ENCODE results near the gene INTS1. TPM values are rescaled to one million over a fixed set of nuclear protein-coding genes. Genes with fewer than 3 reads are reported as not detected.

The INTS1 gene
- total and polyA plus RNA-seq, 2 experiments from 2014 or later: 35.1 to 111 TPM

DNA sequence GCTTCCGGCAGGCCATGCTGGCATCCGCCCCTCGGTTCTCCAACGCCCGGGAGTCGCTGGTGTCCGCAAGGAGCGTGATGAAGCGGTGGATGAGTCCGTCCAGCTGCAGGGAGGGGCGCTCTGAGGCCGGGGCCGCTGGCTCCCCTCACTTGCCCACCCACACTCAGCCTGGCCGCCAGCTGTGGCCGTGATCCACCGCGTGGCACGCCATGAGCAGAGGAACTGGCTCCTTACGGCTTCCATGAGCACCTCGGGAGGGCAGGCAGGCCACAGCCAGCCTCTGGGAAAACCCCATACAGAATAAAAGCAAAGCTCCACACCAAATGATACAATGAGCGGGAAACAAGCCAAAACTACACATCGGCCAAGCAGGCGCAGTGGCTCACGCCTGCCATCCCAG lies 29.5 kb downstream of the INTS1 start:
- Histone ChIP-seq H3K79me2 (replicated peaks; ENCODE audit: insufficient read depth) (no peaks in the 10 kb centered on the region; the same call in 1 of the 2 replicates), H3K4me1 (ENCODE audit: insufficient read depth) (no peaks in the 10 kb centered on the region), H2AFZ (no peak overlapping the region), H4K20me1 (replicated peaks; ENCODE audit: insufficient read depth) (no peaks in the 10 kb centered on the region; the same call in 1 of the 2 replicates), H3K27me3 (ENCODE audit: insufficient read depth) (no peaks in the 10 kb centered on the region), H3K9me2 (ENCODE audit: insufficient read depth) (no peaks in the 10 kb centered on the region), H3K27ac (ENCODE audit: low read depth) (no peak overlapping the region), H3F3A (replicated peaks; ENCODE audit: low read depth) (0 out of 2 replicates have a peak, but pooled peaks cover 2% of the 10 kb centered on the region), H3K4me2 (no peak overlapping the region), H3K36me3 (ENCODE audit: insufficient read depth) (no peaks in the 10 kb centered on the region), H3K4me3 (no peak overlapping the region)
- no peak for ATAC-seq
- Mint-ChIP-seq H3K36me3 (ENCODE audit: low read depth) (peaks cover 15% of the 10 kb centered on the region), H3K27me3 (ENCODE audit: insufficient read depth, low read depth, poor library complexity) (peaks cover 2% of the 10 kb centered on the region), H3K4me3 (no peak overlapping the region), H3K4me1 (no peaks in the 10 kb centered on the region), H3K9me3 (no peaks in the 10 kb centered on the region), H3K27ac (no peak overlapping the region)
- no peak for DNase-seq (ENCODE audit: low spot score)
- TF ChIP-seq, protein P1, sequence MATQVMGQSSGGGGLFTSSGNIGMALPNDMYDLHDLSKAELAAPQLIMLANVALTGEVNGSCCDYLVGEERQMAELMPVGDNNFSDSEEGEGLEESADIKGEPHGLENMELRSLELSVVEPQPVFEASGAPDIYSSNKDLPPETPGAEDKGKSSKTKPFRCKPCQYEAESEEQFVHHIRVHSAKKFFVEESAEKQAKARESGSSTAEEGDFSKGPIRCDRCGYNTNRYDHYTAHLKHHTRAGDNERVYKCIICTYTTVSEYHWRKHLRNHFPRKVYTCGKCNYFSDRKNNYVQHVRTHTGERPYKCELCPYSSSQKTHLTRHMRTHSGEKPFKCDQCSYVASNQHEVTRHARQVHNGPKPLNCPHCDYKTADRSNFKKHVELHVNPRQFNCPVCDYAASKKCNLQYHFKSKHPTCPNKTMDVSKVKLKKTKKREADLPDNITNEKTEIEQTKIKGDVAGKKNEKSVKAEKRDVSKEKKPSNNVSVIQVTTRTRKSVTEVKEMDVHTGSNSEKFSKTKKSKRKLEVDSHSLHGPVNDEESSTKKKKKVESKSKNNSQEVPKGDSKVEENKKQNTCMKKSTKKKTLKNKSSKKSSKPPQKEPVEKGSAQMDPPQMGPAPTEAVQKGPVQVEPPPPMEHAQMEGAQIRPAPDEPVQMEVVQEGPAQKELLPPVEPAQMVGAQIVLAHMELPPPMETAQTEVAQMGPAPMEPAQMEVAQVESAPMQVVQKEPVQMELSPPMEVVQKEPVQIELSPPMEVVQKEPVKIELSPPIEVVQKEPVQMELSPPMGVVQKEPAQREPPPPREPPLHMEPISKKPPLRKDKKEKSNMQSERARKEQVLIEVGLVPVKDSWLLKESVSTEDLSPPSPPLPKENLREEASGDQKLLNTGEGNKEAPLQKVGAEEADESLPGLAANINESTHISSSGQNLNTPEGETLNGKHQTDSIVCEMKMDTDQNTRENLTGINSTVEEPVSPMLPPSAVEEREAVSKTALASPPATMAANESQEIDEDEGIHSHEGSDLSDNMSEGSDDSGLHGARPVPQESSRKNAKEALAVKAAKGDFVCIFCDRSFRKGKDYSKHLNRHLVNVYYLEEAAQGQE (IDR thresholded peaks at IDR 0.05; ENCODE audit: unreplicated experiment): no peak
- TF ChIP-seq, protein P2, sequence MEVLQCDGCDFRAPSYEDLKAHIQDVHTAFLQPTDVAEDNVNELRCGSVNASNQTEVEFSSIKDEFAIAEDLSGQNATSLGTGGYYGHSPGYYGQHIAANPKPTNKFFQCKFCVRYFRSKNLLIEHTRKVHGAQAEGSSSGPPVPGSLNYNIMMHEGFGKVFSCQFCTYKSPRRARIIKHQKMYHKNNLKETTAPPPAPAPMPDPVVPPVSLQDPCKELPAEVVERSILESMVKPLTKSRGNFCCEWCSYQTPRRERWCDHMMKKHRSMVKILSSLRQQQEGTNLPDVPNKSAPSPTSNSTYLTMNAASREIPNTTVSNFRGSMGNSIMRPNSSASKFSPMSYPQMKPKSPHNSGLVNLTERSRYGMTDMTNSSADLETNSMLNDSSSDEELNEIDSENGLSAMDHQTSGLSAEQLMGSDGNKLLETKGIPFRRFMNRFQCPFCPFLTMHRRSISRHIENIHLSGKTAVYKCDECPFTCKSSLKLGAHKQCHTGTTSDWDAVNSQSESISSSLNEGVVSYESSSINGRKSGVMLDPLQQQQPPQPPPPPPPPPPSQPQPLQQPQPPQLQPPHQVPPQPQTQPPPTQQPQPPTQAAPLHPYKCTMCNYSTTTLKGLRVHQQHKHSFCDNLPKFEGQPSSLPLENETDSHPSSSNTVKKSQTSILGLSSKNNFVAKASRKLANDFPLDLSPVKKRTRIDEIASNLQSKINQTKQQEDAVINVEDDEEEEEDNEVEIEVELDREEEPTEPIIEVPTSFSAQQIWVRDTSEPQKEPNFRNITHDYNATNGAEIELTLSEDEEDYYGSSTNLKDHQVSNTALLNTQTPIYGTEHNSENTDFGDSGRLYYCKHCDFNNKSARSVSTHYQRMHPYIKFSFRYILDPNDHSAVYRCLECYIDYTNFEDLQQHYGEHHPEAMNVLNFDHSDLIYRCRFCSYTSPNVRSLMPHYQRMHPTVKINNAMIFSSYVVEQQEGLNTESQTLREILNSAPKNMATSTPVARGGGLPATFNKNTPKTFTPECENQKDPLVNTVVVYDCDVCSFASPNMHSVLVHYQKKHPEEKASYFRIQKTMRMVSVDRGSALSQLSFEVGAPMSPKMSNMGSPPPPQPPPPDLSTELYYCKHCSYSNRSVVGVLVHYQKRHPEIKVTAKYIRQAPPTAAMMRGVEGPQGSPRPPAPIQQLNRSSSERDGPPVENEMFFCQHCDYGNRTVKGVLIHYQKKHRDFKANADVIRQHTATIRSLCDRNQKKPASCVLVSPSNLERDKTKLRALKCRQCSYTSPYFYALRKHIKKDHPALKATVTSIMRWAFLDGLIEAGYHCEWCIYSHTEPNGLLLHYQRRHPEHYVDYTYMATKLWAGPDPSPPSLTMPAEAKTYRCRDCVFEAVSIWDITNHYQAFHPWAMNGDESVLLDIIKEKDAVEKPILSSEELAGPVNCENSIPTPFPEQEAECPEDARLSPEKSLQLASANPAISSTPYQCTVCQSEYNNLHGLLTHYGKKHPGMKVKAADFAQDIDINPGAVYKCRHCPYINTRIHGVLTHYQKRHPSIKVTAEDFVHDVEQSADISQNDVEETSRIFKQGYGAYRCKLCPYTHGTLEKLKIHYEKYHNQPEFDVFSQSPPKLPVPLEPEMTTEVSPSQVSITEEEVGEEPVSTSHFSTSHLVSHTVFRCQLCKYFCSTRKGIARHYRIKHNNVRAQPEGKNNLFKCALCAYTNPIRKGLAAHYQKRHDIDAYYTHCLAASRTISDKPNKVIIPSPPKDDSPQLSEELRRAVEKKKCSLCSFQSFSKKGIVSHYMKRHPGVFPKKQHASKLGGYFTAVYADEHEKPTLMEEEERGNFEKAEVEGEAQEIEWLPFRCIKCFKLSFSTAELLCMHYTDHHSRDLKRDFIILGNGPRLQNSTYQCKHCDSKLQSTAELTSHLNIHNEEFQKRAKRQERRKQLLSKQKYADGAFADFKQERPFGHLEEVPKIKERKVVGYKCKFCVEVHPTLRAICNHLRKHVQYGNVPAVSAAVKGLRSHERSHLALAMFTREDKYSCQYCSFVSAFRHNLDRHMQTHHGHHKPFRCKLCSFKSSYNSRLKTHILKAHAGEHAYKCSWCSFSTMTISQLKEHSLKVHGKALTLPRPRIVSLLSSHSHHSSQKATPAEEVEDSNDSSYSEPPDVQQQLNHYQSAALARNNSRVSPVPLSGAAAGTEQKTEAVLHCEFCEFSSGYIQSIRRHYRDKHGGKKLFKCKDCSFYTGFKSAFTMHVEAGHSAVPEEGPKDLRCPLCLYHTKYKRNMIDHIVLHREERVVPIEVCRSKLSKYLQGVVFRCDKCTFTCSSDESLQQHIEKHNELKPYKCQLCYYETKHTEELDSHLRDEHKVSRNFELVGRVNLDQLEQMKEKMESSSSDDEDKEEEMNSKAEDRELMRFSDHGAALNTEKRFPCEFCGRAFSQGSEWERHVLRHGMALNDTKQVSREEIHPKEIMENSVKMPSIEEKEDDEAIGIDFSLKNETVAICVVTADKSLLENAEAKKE (CRISPR knock-in tag; IDR thresholded peaks at IDR 0.05): no peak
- TF ChIP-seq STAT1 (IDR thresholded peaks at IDR 0.05; ENCODE audit: unreplicated experiment) (no peak), NANOG (IDR thresholded peaks at IDR 0.05; ENCODE audit: borderline replicate concordance) (no peak), EZH2phosphoT487 (IDR thresholded peaks at IDR 0.05; ENCODE audit: unreplicated experiment) (no peak), EZH2 (IDR thresholded peaks at IDR 0.05; ENCODE audit: low read depth, unreplicated experiment) (no peak), POLR2AphosphoS5 (IDR thresholded peaks at IDR 0.05; ENCODE audit: low read depth) (no peak), JUNB (IDR thresholded peaks at IDR 0.05; ENCODE audit: unreplicated experiment) (no peak), CREB1 (CRISPR knock-in tag; IDR thresholded peaks at IDR 0.05; ENCODE audit: low read depth) (no peak), ZNF331 (CRISPR knock-in tag; IDR thresholded peaks at IDR 0.05; ENCODE audit: low read depth) (no peak), ZNF114 (CRISPR knock-in tag; IDR thresholded peaks at IDR 0.05) (no peak)
- TF ChIP-seq, protein P3, sequence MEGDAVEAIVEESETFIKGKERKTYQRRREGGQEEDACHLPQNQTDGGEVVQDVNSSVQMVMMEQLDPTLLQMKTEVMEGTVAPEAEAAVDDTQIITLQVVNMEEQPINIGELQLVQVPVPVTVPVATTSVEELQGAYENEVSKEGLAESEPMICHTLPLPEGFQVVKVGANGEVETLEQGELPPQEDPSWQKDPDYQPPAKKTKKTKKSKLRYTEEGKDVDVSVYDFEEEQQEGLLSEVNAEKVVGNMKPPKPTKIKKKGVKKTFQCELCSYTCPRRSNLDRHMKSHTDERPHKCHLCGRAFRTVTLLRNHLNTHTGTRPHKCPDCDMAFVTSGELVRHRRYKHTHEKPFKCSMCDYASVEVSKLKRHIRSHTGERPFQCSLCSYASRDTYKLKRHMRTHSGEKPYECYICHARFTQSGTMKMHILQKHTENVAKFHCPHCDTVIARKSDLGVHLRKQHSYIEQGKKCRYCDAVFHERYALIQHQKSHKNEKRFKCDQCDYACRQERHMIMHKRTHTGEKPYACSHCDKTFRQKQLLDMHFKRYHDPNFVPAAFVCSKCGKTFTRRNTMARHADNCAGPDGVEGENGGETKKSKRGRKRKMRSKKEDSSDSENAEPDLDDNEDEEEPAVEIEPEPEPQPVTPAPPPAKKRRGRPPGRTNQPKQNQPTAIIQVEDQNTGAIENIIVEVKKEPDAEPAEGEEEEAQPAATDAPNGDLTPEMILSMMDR (conservative IDR thresholded peaks at IDR 0.05; ENCODE audit: low read depth in 2 of 2): no peak
- TF ChIP-seq, protein P4, sequence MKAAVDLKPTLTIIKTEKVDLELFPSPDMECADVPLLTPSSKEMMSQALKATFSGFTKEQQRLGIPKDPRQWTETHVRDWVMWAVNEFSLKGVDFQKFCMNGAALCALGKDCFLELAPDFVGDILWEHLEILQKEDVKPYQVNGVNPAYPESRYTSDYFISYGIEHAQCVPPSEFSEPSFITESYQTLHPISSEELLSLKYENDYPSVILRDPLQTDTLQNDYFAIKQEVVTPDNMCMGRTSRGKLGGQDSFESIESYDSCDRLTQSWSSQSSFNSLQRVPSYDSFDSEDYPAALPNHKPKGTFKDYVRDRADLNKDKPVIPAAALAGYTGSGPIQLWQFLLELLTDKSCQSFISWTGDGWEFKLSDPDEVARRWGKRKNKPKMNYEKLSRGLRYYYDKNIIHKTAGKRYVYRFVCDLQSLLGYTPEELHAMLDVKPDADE (IDR thresholded peaks at IDR 0.05): no peak

Data from GM23338 (cell line).